Neural progenitor cell (in vitro differentiated cells): ENCODE data around the gene RPS6KA3.
"Not testable (repeated sequence)": the region's sequence is repeated elsewhere in the genome, so short reads cannot be mapped to it uniquely, and the experiment has no call there.

Experiments used
- CTCF ChIP-seq: fragments of 200-600 bp; sonication (generic); IDR thresholded peaks from 2 replicates; pipeline ENCODE4 v1.5.1; 2017; ENCODE audit warnings: antibody characterized with exemption, mild to moderate bottlenecking
- EZH2phosphoT487 ChIP-seq: fragments of 200-600 bp; sonication (generic); IDR thresholded peaks from 2 replicates; pipeline ENCODE4 v1.6.1; 2017; ENCODE audit warnings: antibody characterized with exemption

GRCh38 chrX:20126833-20127232 is 139.9 kb downstream of the RPS6KA3 start:
- not testable (repeated sequence) for TF ChIP-seq CTCF, EZH2phosphoT487
